HL-60 (cell line): ENCODE data around the gene ADRM1.

Experiments used
- DNase-seq, 2 experiments: peaks; one replicate each; pipeline ENCODE4 v3.0.0-alpha.2; 2010 to 2020; ENCODE audit warnings: low read depth in 1 of 2, low spot score in 1 of 2
- H3K27ac ChIP-seq: fragments of 250-450 bp; sonication (Bioruptor Pico); replicated peaks from 2 replicates; pipeline ENCODE4 v1.5.1; 2020; ENCODE audit warnings: mild to moderate bottlenecking, moderate library complexity
- H3K27me3 ChIP-seq: fragments of 250-450 bp; sonication (Bioruptor Pico); 2 replicates; pipeline ENCODE4 v1.5.1; 2021; ENCODE audit warnings: mild to moderate bottlenecking, moderate library complexity; ENCODE audit not compliant: insufficient read depth, poor library complexity, severe bottlenecking
- H3K4me3 ChIP-seq: replicated peaks from 2 replicates; pipeline ENCODE4 v1.5.1; 2011; ENCODE audit warnings: mild to moderate bottlenecking, control low read depth, low read length; ENCODE audit not compliant: insufficient read depth
- GABPA ChIP-seq: IDR thresholded peaks from 2 replicates; pipeline ENCODE4 v1.6.1; 2012; ENCODE audit warnings: low read depth
- POLR2AphosphoS5 ChIP-seq: IDR thresholded peaks from 2 replicates; pipeline ENCODE4 v1.6.1; 2012; ENCODE audit warnings: low read depth
- SPI1 ChIP-seq: IDR thresholded peaks from 2 replicates; pipeline ENCODE4 v1.6.1; 2012; ENCODE audit warnings: low read depth, mild to moderate bottlenecking, borderline replicate concordance
- TF ChIP-seq, protein P1 (sequence below): IDR thresholded peaks from one replicate; pipeline ENCODE4 v1.5.1; 2011; ENCODE audit warnings: low read length, control low read depth, inconsistent platforms; ENCODE audit not compliant: insufficient read depth
- TF ChIP-seq, protein P2 (sequence below): IDR thresholded peaks from 2 replicates; pipeline ENCODE4 v1.6.1; 2012; ENCODE audit warnings: low read depth; ENCODE audit not compliant: insufficient replicate concordance

The ADRM1 gene

GRCh38 chr20:62347445-62347844 is 44.6 kb downstream of the ADRM1 start:
- no peaks in the 10 kb centered on the region for H3K27me3 ChIP-seq
- H3K27ac ChIP-seq, result no peak overlapping the region
- H3K4me3 ChIP-seq, result no peak overlapping the region
- TF ChIP-seq SPI1, result no peak
- no peak for TF ChIP-seq GABPA
- TF ChIP-seq, protein P1, sequence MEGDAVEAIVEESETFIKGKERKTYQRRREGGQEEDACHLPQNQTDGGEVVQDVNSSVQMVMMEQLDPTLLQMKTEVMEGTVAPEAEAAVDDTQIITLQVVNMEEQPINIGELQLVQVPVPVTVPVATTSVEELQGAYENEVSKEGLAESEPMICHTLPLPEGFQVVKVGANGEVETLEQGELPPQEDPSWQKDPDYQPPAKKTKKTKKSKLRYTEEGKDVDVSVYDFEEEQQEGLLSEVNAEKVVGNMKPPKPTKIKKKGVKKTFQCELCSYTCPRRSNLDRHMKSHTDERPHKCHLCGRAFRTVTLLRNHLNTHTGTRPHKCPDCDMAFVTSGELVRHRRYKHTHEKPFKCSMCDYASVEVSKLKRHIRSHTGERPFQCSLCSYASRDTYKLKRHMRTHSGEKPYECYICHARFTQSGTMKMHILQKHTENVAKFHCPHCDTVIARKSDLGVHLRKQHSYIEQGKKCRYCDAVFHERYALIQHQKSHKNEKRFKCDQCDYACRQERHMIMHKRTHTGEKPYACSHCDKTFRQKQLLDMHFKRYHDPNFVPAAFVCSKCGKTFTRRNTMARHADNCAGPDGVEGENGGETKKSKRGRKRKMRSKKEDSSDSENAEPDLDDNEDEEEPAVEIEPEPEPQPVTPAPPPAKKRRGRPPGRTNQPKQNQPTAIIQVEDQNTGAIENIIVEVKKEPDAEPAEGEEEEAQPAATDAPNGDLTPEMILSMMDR, result no peak
- TF ChIP-seq POLR2AphosphoS5, result no peak
- TF ChIP-seq, protein P2, sequence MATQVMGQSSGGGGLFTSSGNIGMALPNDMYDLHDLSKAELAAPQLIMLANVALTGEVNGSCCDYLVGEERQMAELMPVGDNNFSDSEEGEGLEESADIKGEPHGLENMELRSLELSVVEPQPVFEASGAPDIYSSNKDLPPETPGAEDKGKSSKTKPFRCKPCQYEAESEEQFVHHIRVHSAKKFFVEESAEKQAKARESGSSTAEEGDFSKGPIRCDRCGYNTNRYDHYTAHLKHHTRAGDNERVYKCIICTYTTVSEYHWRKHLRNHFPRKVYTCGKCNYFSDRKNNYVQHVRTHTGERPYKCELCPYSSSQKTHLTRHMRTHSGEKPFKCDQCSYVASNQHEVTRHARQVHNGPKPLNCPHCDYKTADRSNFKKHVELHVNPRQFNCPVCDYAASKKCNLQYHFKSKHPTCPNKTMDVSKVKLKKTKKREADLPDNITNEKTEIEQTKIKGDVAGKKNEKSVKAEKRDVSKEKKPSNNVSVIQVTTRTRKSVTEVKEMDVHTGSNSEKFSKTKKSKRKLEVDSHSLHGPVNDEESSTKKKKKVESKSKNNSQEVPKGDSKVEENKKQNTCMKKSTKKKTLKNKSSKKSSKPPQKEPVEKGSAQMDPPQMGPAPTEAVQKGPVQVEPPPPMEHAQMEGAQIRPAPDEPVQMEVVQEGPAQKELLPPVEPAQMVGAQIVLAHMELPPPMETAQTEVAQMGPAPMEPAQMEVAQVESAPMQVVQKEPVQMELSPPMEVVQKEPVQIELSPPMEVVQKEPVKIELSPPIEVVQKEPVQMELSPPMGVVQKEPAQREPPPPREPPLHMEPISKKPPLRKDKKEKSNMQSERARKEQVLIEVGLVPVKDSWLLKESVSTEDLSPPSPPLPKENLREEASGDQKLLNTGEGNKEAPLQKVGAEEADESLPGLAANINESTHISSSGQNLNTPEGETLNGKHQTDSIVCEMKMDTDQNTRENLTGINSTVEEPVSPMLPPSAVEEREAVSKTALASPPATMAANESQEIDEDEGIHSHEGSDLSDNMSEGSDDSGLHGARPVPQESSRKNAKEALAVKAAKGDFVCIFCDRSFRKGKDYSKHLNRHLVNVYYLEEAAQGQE, result no peak
- DNase-seq, result no peak

GRCh38 chr20:62348604-62349003 is 45.8 kb downstream of the ADRM1 start:
- no peaks in the 10 kb centered on the region for H3K27me3 ChIP-seq
- no peak overlapping the region for H3K27ac ChIP-seq
- no peak overlapping the region for H3K4me3 ChIP-seq
- no peak for DNase-seq
- TF ChIP-seq GABPA (no peak), SPI1 (no peak), POLR2AphosphoS5 (no peak)
- TF ChIP-seq, protein P2, result no peak
- TF ChIP-seq, protein P1, result no peak

DNA sequence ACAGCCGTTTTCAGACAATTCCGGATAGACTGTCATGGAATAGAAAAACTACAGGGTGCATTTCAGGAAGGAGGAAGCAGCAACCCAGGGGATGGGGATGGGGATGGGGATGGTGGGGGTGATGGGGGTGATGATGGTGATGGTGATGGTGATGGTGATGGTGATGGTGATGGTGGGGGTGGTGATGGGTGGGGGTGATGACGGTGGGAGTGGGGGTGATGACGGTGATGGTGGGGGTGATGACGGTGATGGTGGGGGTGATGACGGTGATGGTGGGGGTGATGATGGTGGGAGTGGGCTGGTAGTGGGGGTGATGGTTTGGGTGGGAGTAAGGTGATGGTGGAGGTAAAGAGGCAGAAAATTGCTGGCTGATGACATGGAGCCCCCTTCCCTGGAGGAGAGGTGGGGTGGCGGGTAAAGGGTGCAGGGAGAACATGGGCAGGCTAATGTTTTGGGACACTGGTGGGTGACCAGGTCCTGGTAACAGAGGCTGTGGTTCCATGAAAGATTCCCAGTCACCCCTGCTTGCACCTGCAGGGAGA is 46.8 kb downstream of the ADRM1 start:
- TF ChIP-seq, protein P2, result no peak
- TF ChIP-seq POLR2AphosphoS5 (no peak), SPI1 (no peak), GABPA (no peak)
- TF ChIP-seq, protein P1, result no peak
- DNase-seq, result no peak
- no peak overlapping the region for H3K27ac ChIP-seq
- H3K27me3 ChIP-seq, result no peaks in the 10 kb centered on the region
- H3K4me3 ChIP-seq, result no peak overlapping the region
